PC-3 (cell line): ENCODE results near the gene TCF20.

Experiments
- EZH2 ChIP-seq: fragments of 300-600 bp; sonication (generic); IDR thresholded peaks from one replicate; pipeline ENCODE4 v1.6.1; 2017; ENCODE audit warnings: antibody characterized with exemption, mild to moderate bottlenecking, low read length; ENCODE audit not compliant: unreplicated experiment
- TF ChIP-seq, protein P1 (sequence below): fragments of 300-600 bp; sonication (generic); conservative IDR thresholded peaks from 2 replicates; pipeline ENCODE4 v1.5.1; 2017; ENCODE audit warnings: antibody characterized with exemption, low read depth, mild to moderate bottlenecking, low read length

DNA sequence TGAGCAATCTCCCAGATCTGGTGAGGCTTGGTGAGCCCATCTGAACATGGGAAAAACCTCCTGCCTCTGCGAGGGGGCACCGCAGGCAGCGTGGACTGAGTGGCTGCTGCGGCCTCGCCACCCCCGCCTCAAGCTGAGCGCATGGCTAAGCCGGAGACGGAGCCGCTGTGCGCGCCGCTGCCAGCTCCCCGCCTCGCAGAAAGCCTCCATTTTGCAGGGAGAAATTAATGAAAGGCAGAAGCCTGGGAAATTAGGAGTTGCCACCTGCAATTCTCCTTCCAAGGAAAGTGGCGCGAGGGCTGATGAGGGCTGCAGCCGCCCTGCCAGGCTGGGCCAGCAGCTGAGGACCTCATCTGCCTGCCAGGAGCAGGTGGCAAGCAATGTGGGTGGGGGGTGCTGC lies 35.6 kb upstream of the TCF20 start:
- TF ChIP-seq, protein P1, sequence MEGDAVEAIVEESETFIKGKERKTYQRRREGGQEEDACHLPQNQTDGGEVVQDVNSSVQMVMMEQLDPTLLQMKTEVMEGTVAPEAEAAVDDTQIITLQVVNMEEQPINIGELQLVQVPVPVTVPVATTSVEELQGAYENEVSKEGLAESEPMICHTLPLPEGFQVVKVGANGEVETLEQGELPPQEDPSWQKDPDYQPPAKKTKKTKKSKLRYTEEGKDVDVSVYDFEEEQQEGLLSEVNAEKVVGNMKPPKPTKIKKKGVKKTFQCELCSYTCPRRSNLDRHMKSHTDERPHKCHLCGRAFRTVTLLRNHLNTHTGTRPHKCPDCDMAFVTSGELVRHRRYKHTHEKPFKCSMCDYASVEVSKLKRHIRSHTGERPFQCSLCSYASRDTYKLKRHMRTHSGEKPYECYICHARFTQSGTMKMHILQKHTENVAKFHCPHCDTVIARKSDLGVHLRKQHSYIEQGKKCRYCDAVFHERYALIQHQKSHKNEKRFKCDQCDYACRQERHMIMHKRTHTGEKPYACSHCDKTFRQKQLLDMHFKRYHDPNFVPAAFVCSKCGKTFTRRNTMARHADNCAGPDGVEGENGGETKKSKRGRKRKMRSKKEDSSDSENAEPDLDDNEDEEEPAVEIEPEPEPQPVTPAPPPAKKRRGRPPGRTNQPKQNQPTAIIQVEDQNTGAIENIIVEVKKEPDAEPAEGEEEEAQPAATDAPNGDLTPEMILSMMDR = no peak
- TF ChIP-seq EZH2 = no peak
